OCI-LY3 (cell line): ENCODE results near the gene PRCC.

Experiments used
- EZH2phosphoT487 ChIP-seq: fragments of 200-600 bp; shearing (Covaris generic); IDR thresholded peaks from 2 replicates; pipeline ENCODE4 v1.6.1; 2018; ENCODE audit warnings: antibody characterized with exemption, mixed run types, low read depth
- TF ChIP-seq, protein P1 (sequence below): fragments of 200-600, 300-600 bp; sonication (generic); IDR thresholded peaks from 2 replicates; pipeline ENCODE4 v1.5.1; 2014; ENCODE audit warnings: antibody characterized with exemption, low read length, low read depth

GRCh38 chr1:156842618-156843300 is 75.4 kb downstream of the PRCC start:
- TF ChIP-seq, protein P1, sequence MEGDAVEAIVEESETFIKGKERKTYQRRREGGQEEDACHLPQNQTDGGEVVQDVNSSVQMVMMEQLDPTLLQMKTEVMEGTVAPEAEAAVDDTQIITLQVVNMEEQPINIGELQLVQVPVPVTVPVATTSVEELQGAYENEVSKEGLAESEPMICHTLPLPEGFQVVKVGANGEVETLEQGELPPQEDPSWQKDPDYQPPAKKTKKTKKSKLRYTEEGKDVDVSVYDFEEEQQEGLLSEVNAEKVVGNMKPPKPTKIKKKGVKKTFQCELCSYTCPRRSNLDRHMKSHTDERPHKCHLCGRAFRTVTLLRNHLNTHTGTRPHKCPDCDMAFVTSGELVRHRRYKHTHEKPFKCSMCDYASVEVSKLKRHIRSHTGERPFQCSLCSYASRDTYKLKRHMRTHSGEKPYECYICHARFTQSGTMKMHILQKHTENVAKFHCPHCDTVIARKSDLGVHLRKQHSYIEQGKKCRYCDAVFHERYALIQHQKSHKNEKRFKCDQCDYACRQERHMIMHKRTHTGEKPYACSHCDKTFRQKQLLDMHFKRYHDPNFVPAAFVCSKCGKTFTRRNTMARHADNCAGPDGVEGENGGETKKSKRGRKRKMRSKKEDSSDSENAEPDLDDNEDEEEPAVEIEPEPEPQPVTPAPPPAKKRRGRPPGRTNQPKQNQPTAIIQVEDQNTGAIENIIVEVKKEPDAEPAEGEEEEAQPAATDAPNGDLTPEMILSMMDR: no peak
- TF ChIP-seq EZH2phosphoT487: no peak
